GM19463 (cell line): ENCODE results near the gene SRC.

Experiments
- ATAC-seq: cut with Tn5 transposase; IDR thresholded peaks from one replicate; pipeline ENCODE4 v1.9.1; 2021; ENCODE audit warnings: mild to moderate bottlenecking, moderate library complexity; ENCODE audit not compliant: unreplicated experiment

The SRC gene

DNA sequence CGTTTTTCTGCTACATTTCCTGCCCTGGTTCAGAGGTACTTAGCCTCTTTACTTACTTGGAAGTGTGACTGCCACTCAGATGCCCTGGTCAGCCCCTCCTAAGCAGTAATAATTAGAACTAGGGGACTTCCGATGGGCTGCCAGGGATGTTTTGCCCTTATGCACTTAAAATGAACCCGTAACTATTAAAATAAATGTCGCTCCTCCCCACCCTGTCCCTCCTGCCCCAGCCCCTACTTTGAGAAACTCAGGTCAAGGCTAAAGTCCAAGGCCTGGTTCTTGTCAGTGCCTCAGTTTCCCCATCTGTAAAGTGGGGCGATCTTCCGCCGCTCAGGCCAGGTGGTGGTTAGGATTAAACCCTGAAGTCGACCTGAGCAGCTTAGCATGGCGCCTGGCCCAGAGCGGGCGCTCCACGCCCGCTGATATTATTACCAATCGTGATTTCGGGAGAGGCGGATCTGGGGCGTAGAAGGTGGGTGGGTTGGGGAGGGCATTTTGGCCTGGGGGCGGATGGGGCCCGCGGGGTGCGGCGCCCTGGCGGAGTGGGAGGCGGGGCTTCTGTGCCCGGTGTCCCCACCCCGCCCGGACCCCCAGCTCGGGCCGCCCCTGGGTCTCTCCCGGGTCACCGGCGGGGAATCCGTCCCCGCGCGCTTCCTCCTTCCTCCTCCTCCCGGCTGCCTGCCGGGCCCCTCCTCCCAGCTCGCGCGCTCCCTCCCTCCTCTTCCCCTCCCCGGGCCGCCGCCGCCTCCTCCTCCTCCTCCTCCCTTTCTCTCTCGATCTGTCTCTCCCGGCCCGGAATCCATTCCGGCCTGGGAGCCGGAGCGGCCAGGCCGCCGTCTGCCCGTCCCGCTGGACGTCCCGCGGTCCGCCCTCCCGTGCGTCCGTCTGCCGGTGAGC lies at the start of gene SRC:
Gene SRC, plus strand, starts transcription at position 802 of the 897 bp plus-strand sequence. CDS start 38,014 bp downstream, outside the sequence.
- ATAC-seq = peak; percentile 48

- ATAC-seq = no peak
These were observed 49.6 kb upstream of the SRC start for GRCh38 chr20:37296371-37296770.

GRCh38 chr20:37297066-37297736 lies 48.7 kb upstream of the SRC start:
- no peak for ATAC-seq

DNA sequence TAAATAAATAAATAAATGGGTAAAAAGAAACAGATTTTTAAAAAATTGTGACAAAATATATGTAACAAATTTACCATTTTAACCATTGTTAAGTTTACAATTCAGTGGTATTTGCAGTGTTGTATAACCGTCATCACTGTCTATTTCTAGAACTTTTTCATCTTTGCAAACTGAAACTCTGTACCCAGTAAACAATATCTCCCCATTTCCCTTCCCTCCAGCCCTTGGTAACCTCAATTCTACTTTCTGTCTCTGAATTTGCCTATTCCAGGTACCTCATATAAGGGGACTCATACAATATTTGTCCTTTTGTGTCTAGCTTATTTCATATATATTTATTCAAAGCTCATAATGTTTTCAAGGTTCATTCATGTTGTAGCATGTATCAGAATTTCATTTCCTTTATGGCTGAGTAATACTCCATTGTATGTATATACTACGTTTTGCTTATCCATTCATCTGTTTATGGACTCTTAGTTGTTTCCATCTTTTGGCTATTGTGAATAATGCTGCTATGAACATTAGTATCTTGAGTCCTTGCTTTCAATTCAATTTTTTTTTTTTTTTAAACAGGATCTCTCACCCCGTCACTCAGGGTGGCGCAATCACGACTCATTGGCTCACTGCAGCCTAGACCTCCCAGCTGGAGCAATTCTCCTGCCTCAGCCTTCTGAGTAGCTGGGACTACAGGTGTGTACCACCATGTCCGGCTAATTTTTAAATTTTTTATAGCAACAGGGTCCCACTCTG lies 47.6 kb upstream of the SRC start:
- peak; percentile 50 for ATAC-seq

GRCh38 chr20:37299718-37300528 lies 46.0 kb upstream of the SRC start:
- ATAC-seq = no peak

DNA sequence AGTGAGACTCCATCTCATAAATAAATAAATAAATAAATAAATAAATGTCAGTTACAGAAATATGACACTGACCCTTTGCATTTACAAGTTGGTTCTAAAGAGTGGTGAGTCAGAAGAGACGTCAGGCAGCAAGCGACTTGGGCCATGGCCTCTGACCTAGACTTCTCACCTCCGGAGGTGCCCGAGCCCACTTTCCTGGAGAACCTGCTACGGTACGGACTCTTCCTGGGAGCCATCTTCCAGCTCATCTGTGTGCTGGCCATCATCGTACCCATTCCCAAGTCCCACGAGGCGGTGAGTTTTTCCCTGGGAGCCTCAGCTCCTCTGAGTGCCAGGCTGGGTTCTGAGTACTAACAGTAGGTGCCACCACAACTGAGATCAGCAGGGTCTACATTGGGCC lies 44.8 kb upstream of the SRC start:
- no peak for ATAC-seq

DNA sequence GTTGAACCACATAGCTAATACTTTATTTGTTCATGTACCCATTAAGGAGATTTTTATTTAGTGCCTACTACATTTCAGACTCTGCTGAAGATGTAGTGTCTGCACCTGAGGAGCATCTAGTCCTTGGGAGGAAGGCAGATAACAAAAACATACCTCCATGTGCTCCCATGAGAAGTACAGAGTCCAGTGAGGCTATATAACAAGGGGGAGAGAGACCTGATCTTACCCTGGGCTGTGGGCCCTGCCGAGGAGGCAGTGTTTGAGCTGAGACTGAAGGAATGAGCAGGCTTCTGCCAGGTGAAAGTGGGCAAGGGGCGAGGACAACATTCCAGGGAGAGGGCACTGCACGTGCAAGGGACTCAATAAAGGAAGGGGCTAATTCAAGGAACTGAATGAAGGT lies 44.4 kb upstream of the SRC start:
- no peak for ATAC-seq

DNA sequence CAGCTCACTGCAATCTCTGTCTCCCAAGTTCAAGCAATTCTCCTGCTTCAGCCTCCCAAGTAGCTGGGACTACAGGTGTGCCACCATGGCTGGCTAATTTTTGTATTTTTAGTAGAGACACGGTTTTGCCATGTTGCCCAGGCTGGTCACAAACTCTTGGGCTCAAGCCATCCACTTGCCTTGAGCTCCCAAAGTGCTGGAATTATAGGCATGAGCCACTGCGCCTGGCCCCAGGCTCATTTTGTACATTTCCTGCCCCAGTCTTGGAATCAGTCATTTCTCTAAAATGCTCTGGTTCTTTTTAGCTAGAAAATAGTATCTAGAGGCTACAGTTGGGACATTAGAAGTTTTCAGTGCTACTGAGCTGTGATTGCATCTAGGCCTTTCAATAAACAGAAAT lies 43.0 kb upstream of the SRC start:
- no peak for ATAC-seq

GRCh38 chr20:37303637-37304036 lies 42.3 kb upstream of the SRC start:
- no peak for ATAC-seq

- no peak for ATAC-seq
These were observed 40.9 kb upstream of the SRC start for GRCh38 chr20:37305079-37305478.

- ATAC-seq = no peak
These were observed 40.1 kb upstream of the SRC start for GRCh38 chr20:37305839-37306238.

- ATAC-seq = peak; percentile 97
These were observed 37.6 kb upstream of the SRC start for GRCh38 chr20:37308086-37309050.

DNA sequence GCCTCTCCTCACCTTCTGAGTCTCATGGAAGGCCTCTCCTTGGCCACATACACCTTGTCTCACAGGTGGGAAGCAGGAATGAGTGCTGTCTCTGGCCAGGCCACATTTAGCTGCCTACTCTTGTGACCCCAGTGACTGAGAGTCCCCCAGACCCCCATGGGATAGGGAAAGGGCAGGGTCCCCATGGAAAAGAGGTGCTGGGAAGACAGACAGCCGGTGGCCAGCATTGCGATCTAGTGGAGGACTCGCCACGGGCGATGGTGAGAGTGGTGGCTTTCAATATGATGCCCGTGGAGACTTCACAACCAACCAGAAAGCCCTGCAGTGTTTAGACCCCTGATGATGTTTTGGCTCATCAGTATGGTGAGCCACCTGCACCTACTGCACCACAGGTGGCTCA lies 36.6 kb upstream of the SRC start:
- ATAC-seq = no peak

GRCh38 chr20:37309936-37310590 lies 35.9 kb upstream of the SRC start:
- no peak for ATAC-seq

- ATAC-seq = no peak
These were observed 35.0 kb upstream of the SRC start for GRCh38 chr20:37310951-37311350.

DNA sequence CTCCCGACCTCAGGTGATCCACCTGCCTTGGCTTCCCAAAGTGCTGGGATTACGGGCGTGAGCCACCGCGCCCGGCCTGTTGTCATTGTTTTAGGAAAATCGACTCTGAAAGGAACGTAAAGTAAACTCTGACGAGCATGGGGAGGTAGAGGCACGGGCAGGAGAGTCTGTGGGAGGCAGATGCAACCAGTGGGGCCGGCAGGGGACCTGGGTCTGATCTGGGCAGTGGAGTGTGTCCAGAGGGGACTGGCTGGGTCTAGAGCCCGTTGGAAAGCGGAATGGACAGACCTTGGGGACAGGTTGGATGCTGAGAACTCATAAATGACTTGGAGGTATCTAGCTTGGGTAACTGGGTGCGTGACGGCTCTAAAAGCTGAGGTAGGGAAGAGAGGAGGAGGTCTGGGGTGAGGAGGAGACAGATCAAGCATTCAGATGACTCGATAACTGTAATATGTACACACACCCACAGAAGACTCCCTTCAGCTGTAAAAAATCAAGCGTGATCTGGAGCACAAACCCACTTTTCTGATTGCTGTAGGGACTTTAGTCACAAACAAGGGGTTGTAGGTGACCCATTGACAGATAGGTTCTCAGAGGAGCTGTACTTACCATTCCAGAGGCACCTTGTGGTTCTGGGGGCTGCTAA lies 34.1 kb upstream of the SRC start:
- no peak for ATAC-seq

GRCh38 chr20:37313546-37314091 lies 32.3 kb upstream of the SRC start:
- ATAC-seq = no peak

DNA sequence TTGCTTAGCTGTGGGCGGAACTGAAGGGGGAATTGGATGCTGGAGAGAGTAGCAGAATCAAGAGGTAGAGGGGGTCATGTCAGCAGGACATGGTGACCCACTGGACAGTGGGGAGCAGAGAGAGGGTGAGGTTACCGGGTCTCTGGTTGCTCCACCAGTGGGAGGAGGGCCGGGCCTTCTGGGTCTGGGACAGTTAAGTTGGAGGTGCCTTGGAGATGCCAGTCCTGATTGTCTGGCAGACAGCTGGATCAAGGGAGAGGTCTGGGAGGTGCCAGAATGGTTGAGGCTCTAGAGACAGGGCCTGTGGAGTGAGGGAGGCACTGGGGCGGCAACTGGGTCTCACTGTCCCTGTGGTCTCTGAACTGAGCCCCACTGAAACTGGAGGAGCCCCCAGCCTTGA lies 31.8 kb upstream of the SRC start:
- ATAC-seq = no peak
